CD14-positive monocyte (primary cell): ENCODE data around the gene NPNT. TPM values are rescaled to one million over a fixed set of nuclear protein-coding genes. Genes with fewer than 3 reads are reported as not detected.

Experiments used
- DNase-seq, 3 donors: peaks; one replicate each; pipeline ENCODE4 v3.0.0-alpha.2; 2011 to 2022
- H2AFZ ChIP-seq: 2 replicates; pipeline ENCODE4 v1.6.0; 2012; ENCODE audit warnings: mild to moderate bottlenecking, low read depth, low read length, inconsistent platforms; ENCODE audit not compliant: insufficient read depth, poor library complexity, severe bottlenecking
- H3K27ac ChIP-seq, 2 donors: 1 replicate in 1 of 2; 2 replicates in 1 of 2; pipeline ENCODE4 v1.5.1; 2012 to 2013; ENCODE audit warnings: low read length in 2 of 2, control low read depth in 1 of 2, inconsistent platforms in 1 of 2, low read depth in 1 of 2, mild to moderate bottlenecking in 1 of 2
- H3K27me3 ChIP-seq, 2 donors: one replicate each; pipeline versions ENCODE4 v1.6.0 to v1.6.1; 2011 to 2013; ENCODE audit warnings: low read length in 2 of 2; ENCODE audit not compliant: control insufficient read depth in 2 of 2, insufficient read depth in 2 of 2
- H3K36me3 ChIP-seq, 2 donors: replicated peaks in 1 of 2; 1 replicate in 1 of 2; 2 replicates in 1 of 2; pipeline versions ENCODE4 v1.5.1 to v1.6.1; 2012 to 2013; ENCODE audit warnings: low read length in 2 of 2, control low read depth in 1 of 2, inconsistent platforms in 1 of 2, mild to moderate bottlenecking in 1 of 2; ENCODE audit not compliant: insufficient read depth in 2 of 2, control insufficient read depth in 1 of 2
- H3K4me1 ChIP-seq, 2 donors: 1 replicate in 1 of 2; 2 replicates in 1 of 2; pipeline versions ENCODE4 v1.5.1 to v1.6.1; 2012 to 2013; ENCODE audit warnings: low read length in 2 of 2, control low read depth in 1 of 2, inconsistent platforms in 1 of 2, mild to moderate bottlenecking in 1 of 2, moderate library complexity in 1 of 2; ENCODE audit not compliant: insufficient read depth in 2 of 2, control insufficient read depth in 1 of 2
- H3K4me2 ChIP-seq: replicated peaks from 2 replicates; pipeline ENCODE3; 2012; ENCODE audit warnings: low read length, moderate library complexity, mild to moderate bottlenecking; ENCODE audit not compliant: poor library complexity, severe bottlenecking; ENCODE audit errors: extremely low read depth
- H3K4me3 ChIP-seq, 3 experiments: fragments of 200-600 bp in 1 of 3; sonication (generic) in 1 of 3; replicated peaks in 1 of 3; 1 replicate in 2 of 3; 2 replicates in 1 of 3; pipeline ENCODE4 v1.5.1; 2011 to 2013; ENCODE audit warnings: low read length in 3 of 3, mild to moderate bottlenecking in 3 of 3, control low read depth in 2 of 3, low read depth in 2 of 3, inconsistent platforms in 1 of 3, moderate library complexity in 1 of 3
- H3K79me2 ChIP-seq: 2 replicates; pipeline ENCODE4 v1.6.0; 2012; ENCODE audit warnings: mild to moderate bottlenecking, control low read depth, inconsistent platforms, low read length, moderate library complexity; ENCODE audit not compliant: insufficient read depth
- H3K9ac ChIP-seq: 2 replicates; pipeline ENCODE4 v1.6.0; 2017; ENCODE audit warnings: low read length, mild to moderate bottlenecking; ENCODE audit not compliant: insufficient read depth, poor library complexity, severe bottlenecking
- H3K9me3 ChIP-seq, 2 donors: replicated peaks in 1 of 2; 1 replicate in 1 of 2; 2 replicates in 1 of 2; pipeline versions ENCODE4 v1.5.1 to v1.6.1; 2012 to 2013; ENCODE audit warnings: low read length in 2 of 2, control low read depth in 1 of 2; ENCODE audit not compliant: control insufficient read depth in 1 of 2, insufficient read depth in 1 of 2
- H4K20me1 ChIP-seq: 2 replicates; pipeline ENCODE4 v1.6.0; 2012; ENCODE audit warnings: mild to moderate bottlenecking, low read length, control low read depth, moderate library complexity; ENCODE audit not compliant: insufficient read depth
- H3K27ac Mint-ChIP-seq, 7 donors: one replicate each; pipeline ENCODE4 v1.8.0; 2020; ENCODE audit warnings: mild to moderate bottlenecking in 7 of 7, mixed read lengths in 7 of 7, moderate library complexity in 6 of 7, inconsistent platforms in 2 of 7
- H3K27me3 Mint-ChIP-seq, 3 donors: one replicate each; pipeline ENCODE4 v1.8.0; 2021 to 2022; ENCODE audit warnings: low read depth in 3 of 3, mild to moderate bottlenecking in 3 of 3, mixed read lengths in 3 of 3, moderate library complexity in 3 of 3, inconsistent platforms in 1 of 3
- H3K36me3 Mint-ChIP-seq, 2 donors: one replicate each; pipeline ENCODE4 v1.8.0; 2020; ENCODE audit warnings: mixed read lengths in 2 of 2, inconsistent platforms in 1 of 2, mild to moderate bottlenecking in 1 of 2
- H3K4me1 Mint-ChIP-seq: one replicate; pipeline ENCODE4 v1.8.0; 2020; ENCODE audit warnings: mild to moderate bottlenecking, mixed read lengths
- H3K4me3 Mint-ChIP-seq, 2 donors: one replicate each; pipeline ENCODE4 v1.8.0; 2020; ENCODE audit warnings: mild to moderate bottlenecking in 2 of 2, mixed read lengths in 2 of 2, moderate library complexity in 1 of 2
- H3K9me3 Mint-ChIP-seq, 7 donors: one replicate each; pipeline ENCODE4 v1.8.0; 2020 to 2022; ENCODE audit warnings: mixed read lengths in 7 of 7, mild to moderate bottlenecking in 6 of 7, moderate library complexity in 6 of 7, inconsistent platforms in 2 of 7
- CTCF ChIP-seq: fragments of 200-600 bp; IDR thresholded peaks from one replicate; pipeline ENCODE4 v1.8.0; 2022; ENCODE audit warnings: antibody characterized with exemption, mild to moderate bottlenecking
- WGBS: methylation state at CpG from one replicate; pipeline ENCODE4 v1.1.5; 2013; ENCODE audit warnings: missing lambda C conversion rate; ENCODE audit not compliant: insufficient coverage; 5-methylcytosine and 5-hydroxymethylcytosine counted together
- intact Hi-C, 2 donors: fragments of 100-400 bp; cut with micrococcal nuclease; formaldehyde crosslinking; loops; one replicate each; pipeline versions ENCODE4 v1.15.0 to v1.15.1; 2023
- polyA plus RNA-seq, 3 donors: library from polyadenylated mRNA; depleted of rRNA in 1 of 3; unstranded in 2 of 3; stranded (reverse) in 1 of 3; fragments of 300-500 nt in 2 of 3; fragments of >200 nt in 1 of 3; fragmentation: Illumina TruSeq in 2 of 3; gene quantifications; 1 replicate in 2 of 3; 2 replicates in 1 of 3; pipeline ENCODE4 v1.2.3, GENCODE V29; 2012 to 2021

The NPNT gene
- polyA plus RNA-seq, 3 donors, result not detected

- H3K27me3 ChIP-seq, result no peaks in the 10 kb centered on the region
- H3K79me2 ChIP-seq, result no peaks in the 10 kb centered on the region
- no peak overlapping the region for H3K27ac Mint-ChIP-seq
- H3K4me1 ChIP-seq, result no peaks in the 10 kb centered on the region
- peaks cover 0 to 2% (median 0%) of the 10 kb centered on the region in 7 donors for H3K9me3 Mint-ChIP-seq
- intact Hi-C loops, result no loop called here
- no peak overlapping the region for H3K9ac ChIP-seq
- TF ChIP-seq CTCF, result no peak
- H3K36me3 Mint-ChIP-seq, result no peaks in the 10 kb centered on the region
- no peaks in the 10 kb centered on the region for H3K36me3 ChIP-seq
- H3K27me3 Mint-ChIP-seq, result no peaks in the 10 kb centered on the region
- no peak overlapping the region for H3K4me2 ChIP-seq
- no peaks in the 10 kb centered on the region for H3K9me3 ChIP-seq
- no peak overlapping the region for H2AFZ ChIP-seq
- WGBS, result 60% methylated on average over 2 of the region's 3 CpGs
- H3K4me1 Mint-ChIP-seq, result no peaks in the 10 kb centered on the region
- no peak overlapping the region for H3K4me3 Mint-ChIP-seq
- H3K27ac ChIP-seq, result no peak overlapping the region
- H3K4me3 ChIP-seq, result no peak overlapping the region
- no peak for DNase-seq
- no peaks in the 10 kb centered on the region for H4K20me1 ChIP-seq
These were observed 68.5 kb downstream of the NPNT start for GRCh38 chr4:105963461-105964400.

- H3K27me3 Mint-ChIP-seq, result peaks cover 0 to 2% (median under 1%) of the 10 kb centered on the region in 3 donors
- no peak overlapping the region for H3K4me3 Mint-ChIP-seq
- Histone ChIP-seq H3K36me3 (no peaks in the 10 kb centered on the region), H3K9ac (no peak overlapping the region), H3K9me3 (no peaks in the 10 kb centered on the region), H3K4me2 (no peak overlapping the region), H3K4me1 (no peaks in the 10 kb centered on the region), H4K20me1 (no peaks in the 10 kb centered on the region), H3K27me3 (no peaks in the 10 kb centered on the region), H3K27ac (no peak overlapping the region), H3K4me3 (no peak overlapping the region), H3K79me2 (no peaks in the 10 kb centered on the region), H2AFZ (no peak overlapping the region)
- H3K9me3 Mint-ChIP-seq, result peaks cover 0 to 2% (median 0%) of the 10 kb centered on the region in 7 donors
- no CpG with 5 or more reads among the region's 6 CpGs for WGBS
- no peak for DNase-seq
- no peaks in the 10 kb centered on the region for H3K4me1 Mint-ChIP-seq
- TF ChIP-seq CTCF, result no peak
- no peaks in the 10 kb centered on the region for H3K36me3 Mint-ChIP-seq
- H3K27ac Mint-ChIP-seq, result no peak overlapping the region
- intact Hi-C loops, result no loop called here
These were observed 70.0 kb downstream of the NPNT start for GRCh38 chr4:105965183-105965800.
